Measurements from ENCODE around the gene SLC25A21. TPM values are rescaled to one million over a fixed set of nuclear protein-coding genes. Genes with fewer than 3 reads are reported as not detected.
"Not testable (repeated sequence)": the region's sequence is repeated elsewhere in the genome, so short reads cannot be mapped to it uniquely, and the experiment has no call there.

Gene SLC25A21
- total RNA-seq, 1 donor from 2014 or later = 0.24 TPM

- intact Hi-C loops (cut with DNase I) = no loop called here
- DNase-seq (ENCODE audit: low spot score) = no peak
Observed at GRCh38 chr14:36713960-36714703, 458.3 kb downstream of the SLC25A21 start.

GRCh38 chr14:36707570-36707969 is 464.8 kb downstream of the SLC25A21 start:
- intact Hi-C loops (cut with DNase I) = no loop called here
- no peak for DNase-seq (ENCODE audit: low spot score)

- no peak for DNase-seq (ENCODE audit: low spot score)
- intact Hi-C loops (cut with DNase I) = no loop called here
Observed at GRCh38 chr14:36702474-36702873, 469.9 kb downstream of the SLC25A21 start.

- no peak for DNase-seq (ENCODE audit: low spot score)
- intact Hi-C loops (cut with DNase I) = no loop called here
Observed at GRCh38 chr14:36701132-36701531, 471.3 kb downstream of the SLC25A21 start.

GRCh38 chr14:36700651-36701050 is 471.8 kb downstream of the SLC25A21 start:
- intact Hi-C loops (cut with DNase I) = no loop called here
- DNase-seq (ENCODE audit: low spot score) = no peak

GRCh38 chr14:36699420-36699819 is 473.0 kb downstream of the SLC25A21 start:
- DNase-seq (ENCODE audit: low spot score); intact Hi-C loops (cut with DNase I): not testable (repeated sequence)

- DNase-seq (ENCODE audit: low spot score) = no peak
- intact Hi-C loops (cut with DNase I) = no loop called here
Observed at GRCh38 chr14:36690311-36691040, 481.9 kb downstream of the SLC25A21 start.

GRCh38 chr14:36684946-36685345 is 487.5 kb downstream of the SLC25A21 start:
- DNase-seq (ENCODE audit: low spot score) = no peak
- intact Hi-C loops (cut with DNase I) = no loop called here

GRCh38 chr14:36683083-36683724 is 489.2 kb downstream of the SLC25A21 start:
- intact Hi-C loops (cut with DNase I) = no loop called here
- DNase-seq (ENCODE audit: low spot score) = no peak

- intact Hi-C loops (cut with DNase I) = no loop called here
- DNase-seq (ENCODE audit: low spot score) = no peak
Observed at GRCh38 chr14:36682338-36682737, 490.1 kb downstream of the SLC25A21 start.

GRCh38 chr14:36676236-36676635 is 496.2 kb downstream of the SLC25A21 start:
- no peak for DNase-seq (ENCODE audit: low spot score)
- intact Hi-C loops (cut with DNase I) = no loop called here

GRCh38 chr14:36675581-36675980 is 496.8 kb downstream of the SLC25A21 start:
- DNase-seq (ENCODE audit: low spot score) = no peak
- intact Hi-C loops (cut with DNase I) = no loop called here

GRCh38 chr14:36674659-36675058 is 497.7 kb downstream of the SLC25A21 start:
- DNase-seq (ENCODE audit: low spot score) = no peak
- intact Hi-C loops (cut with DNase I) = no loop called here

- DNase-seq (ENCODE audit: low spot score) = no peak
- intact Hi-C loops (cut with DNase I) = no loop called here
Observed at GRCh38 chr14:36672095-36672494, 500.3 kb downstream of the SLC25A21 start.

- DNase-seq (ENCODE audit: low spot score) = no peak
- intact Hi-C loops (cut with DNase I) = no loop called here
Observed at GRCh38 chr14:36671149-36671548, 501.3 kb downstream of the SLC25A21 start.

- intact Hi-C loops (cut with DNase I) = no loop called here
- no peak for DNase-seq (ENCODE audit: low spot score)
Observed at GRCh38 chr14:36667679-36668078, 504.7 kb downstream of the SLC25A21 start.

- DNase-seq (ENCODE audit: low spot score) = no peak
- intact Hi-C loops (cut with DNase I) = no loop called here
Observed at GRCh38 chr14:36666416-36667206, 505.8 kb downstream of the SLC25A21 start.

GRCh38 chr14:36665887-36666415 is 506.5 kb downstream of the SLC25A21 start:
- intact Hi-C loops (cut with DNase I) = no loop called here
- no peak for DNase-seq (ENCODE audit: low spot score)

- intact Hi-C loops (cut with DNase I) = no loop called here
- no peak for DNase-seq (ENCODE audit: low spot score)
Observed at GRCh38 chr14:36664322-36665193, 507.8 kb downstream of the SLC25A21 start.

Data from cardiac septum (tissue), 1 donor.